Hematopoietic multipotent progenitor cell treated with erythropoietin and hydrocortisone succinate and interleukin-3 and kit ligand, for 8 days (in vitro differentiated cells): ENCODE results near the gene KCNA3.
"Not testable (repeated sequence)": the region's sequence is repeated elsewhere in the genome, so short reads cannot be mapped to it uniquely, and the experiment has no call there.

Source experiments
- DNase-seq: peaks from one replicate; pipeline ENCODE4 v3.0.0-alpha.2; 2015

The KCNA3 gene

GRCh38 chr1:110676970-110677369 lies 2.2 kb upstream of the KCNA3 start:
- DNase-seq: no peak

- no peak for DNase-seq
Observed at GRCh38 chr1:110675060-110675791, 486 bp upstream of the KCNA3 start.

- DNase-seq: no peak
Observed at GRCh38 chr1:110673805-110674336, 869 bp downstream of the KCNA3 start.

GRCh38 chr1:110673197-110673701 lies 1.5 kb downstream of the KCNA3 start:
- DNase-seq: no peak

- no peak for DNase-seq
Observed at GRCh38 chr1:110672753-110673108, 2.0 kb downstream of the KCNA3 start.

GRCh38 chr1:110672001-110672752 lies 2.6 kb downstream of the KCNA3 start:
- peak; percentile 7 for DNase-seq

GRCh38 chr1:110671361-110671760 lies 3.4 kb downstream of the KCNA3 start:
- DNase-seq: no peak

GRCh38 chr1:110668549-110668948 lies 6.2 kb downstream of the KCNA3 start:
- DNase-seq: no peak

- DNase-seq: no peak
Observed at GRCh38 chr1:110667776-110668175, 7.0 kb downstream of the KCNA3 start.

- DNase-seq: no peak
Observed at GRCh38 chr1:110663241-110663640, 11.5 kb downstream of the KCNA3 start.

GRCh38 chr1:110659559-110659958 lies 15.2 kb downstream of the KCNA3 start:
- DNase-seq: not testable (repeated sequence)

GRCh38 chr1:110657351-110657750 lies 17.4 kb downstream of the KCNA3 start:
- no peak for DNase-seq

GRCh38 chr1:110650609-110651008 lies 24.1 kb downstream of the KCNA3 start:
- DNase-seq: no peak

GRCh38 chr1:110648417-110648816 lies 26.3 kb downstream of the KCNA3 start:
- no peak for DNase-seq

- peak; percentile 6 for DNase-seq
Observed at GRCh38 chr1:110647254-110647891, 27.4 kb downstream of the KCNA3 start.

- no peak for DNase-seq
Observed at GRCh38 chr1:110645821-110646735, 28.7 kb downstream of the KCNA3 start.

GRCh38 chr1:110645211-110645610 lies 29.5 kb downstream of the KCNA3 start:
- no peak for DNase-seq

GRCh38 chr1:110643879-110644472 lies 30.8 kb downstream of the KCNA3 start:
- no peak for DNase-seq

GRCh38 chr1:110639724-110640386 lies 34.9 kb downstream of the KCNA3 start:
- no peak for DNase-seq

- DNase-seq: no peak
Observed at GRCh38 chr1:110638556-110638955, 36.2 kb downstream of the KCNA3 start.

GRCh38 chr1:110638058-110638457 lies 36.7 kb downstream of the KCNA3 start:
- DNase-seq: no peak
